ENCODE data around the gene EPN1.

DNA sequence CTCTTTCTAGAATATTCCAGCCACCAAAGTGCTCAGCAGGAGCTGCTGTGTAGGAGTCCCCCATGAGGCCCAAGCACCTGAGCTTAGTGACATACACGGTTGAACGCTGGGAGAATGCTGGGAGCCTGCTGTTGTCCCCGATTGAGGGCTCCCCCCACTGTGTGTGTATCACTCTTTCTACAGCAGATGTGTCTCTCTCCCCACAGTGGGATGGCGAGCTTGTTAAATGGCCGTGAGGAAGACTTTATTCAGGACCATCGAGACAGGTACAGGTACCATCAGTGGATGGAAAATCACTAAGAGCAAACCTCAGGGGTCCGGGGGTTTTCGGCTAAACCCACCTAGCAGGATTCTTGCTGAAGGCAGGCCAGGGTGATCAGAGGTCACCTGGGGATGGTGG is 22.7 kb downstream of the EPN1 start:
- TF ChIP-seq, protein P1, sequence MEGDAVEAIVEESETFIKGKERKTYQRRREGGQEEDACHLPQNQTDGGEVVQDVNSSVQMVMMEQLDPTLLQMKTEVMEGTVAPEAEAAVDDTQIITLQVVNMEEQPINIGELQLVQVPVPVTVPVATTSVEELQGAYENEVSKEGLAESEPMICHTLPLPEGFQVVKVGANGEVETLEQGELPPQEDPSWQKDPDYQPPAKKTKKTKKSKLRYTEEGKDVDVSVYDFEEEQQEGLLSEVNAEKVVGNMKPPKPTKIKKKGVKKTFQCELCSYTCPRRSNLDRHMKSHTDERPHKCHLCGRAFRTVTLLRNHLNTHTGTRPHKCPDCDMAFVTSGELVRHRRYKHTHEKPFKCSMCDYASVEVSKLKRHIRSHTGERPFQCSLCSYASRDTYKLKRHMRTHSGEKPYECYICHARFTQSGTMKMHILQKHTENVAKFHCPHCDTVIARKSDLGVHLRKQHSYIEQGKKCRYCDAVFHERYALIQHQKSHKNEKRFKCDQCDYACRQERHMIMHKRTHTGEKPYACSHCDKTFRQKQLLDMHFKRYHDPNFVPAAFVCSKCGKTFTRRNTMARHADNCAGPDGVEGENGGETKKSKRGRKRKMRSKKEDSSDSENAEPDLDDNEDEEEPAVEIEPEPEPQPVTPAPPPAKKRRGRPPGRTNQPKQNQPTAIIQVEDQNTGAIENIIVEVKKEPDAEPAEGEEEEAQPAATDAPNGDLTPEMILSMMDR (IDR thresholded peaks at IDR 0.05): no peak
- no peak for TF ChIP-seq POLR2A (IDR thresholded peaks at IDR 0.05)
